GM19397 (cell line): ENCODE results near the gene KIF26A.

Experiments used
- ATAC-seq: cut with Tn5 transposase; IDR thresholded peaks from one replicate; pipeline ENCODE4 v1.9.1; 2021; ENCODE audit warnings: mild to moderate bottlenecking, moderate library complexity; ENCODE audit not compliant: unreplicated experiment

The KIF26A gene

DNA sequence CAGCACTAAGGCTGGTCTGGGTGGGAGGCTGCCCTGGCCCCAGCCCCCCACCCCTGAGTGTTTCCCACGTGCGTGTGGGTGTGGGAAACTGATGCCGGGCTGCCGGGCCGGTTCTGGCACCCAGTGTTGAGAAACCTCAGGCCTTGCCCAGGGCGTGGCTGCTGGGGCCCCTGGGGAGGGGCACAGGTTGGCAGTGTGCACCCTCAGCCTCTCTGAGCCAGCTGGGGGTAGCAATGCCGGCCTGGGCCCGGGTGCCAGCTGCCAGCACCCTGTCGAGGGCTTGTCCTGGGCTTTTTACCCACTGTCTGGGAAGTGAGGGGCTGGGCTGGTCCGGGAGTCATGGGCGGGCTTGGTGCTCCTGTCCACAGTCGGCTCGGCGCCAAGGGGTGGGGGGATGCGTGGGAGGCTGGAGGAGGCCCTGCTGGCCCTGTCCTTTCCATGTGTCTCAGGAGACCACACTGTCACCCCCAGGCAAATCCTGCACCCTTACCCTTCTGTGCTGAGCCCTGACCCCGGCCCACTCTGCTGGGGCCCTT is 37.2 kb upstream of the KIF26A start:
- ATAC-seq: no peak

DNA sequence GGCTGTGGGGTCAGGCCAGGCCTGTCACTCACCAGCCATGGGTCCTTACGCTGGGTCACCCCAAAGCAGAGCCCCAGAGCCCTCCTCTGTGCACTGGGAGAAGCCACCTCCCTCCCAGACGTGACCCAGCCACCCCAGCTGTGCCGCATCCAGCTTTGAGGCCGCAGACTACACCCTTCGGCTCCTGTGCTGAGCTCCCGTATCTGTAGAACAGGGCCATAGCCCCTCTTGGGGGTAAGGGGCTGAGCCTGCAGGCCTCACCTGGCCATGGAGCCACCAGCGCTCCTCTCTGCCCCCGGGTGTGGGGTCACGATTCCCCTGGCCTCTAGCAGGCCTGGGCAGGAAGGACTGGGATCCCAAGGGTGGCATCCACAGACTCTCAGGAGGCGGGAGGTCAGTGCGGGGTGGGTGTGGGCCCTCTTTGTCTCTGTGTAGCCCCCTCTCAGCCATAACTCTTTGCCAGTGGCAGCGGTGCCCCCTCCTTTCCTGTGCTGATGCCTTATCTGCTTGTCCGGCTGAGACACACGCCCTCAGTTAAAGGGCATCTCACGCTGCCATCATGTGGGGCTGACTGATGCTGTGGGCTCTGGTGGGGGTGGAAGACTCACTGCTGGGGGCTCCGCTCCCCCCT is 36.6 kb upstream of the KIF26A start:
- no peak for ATAC-seq

DNA sequence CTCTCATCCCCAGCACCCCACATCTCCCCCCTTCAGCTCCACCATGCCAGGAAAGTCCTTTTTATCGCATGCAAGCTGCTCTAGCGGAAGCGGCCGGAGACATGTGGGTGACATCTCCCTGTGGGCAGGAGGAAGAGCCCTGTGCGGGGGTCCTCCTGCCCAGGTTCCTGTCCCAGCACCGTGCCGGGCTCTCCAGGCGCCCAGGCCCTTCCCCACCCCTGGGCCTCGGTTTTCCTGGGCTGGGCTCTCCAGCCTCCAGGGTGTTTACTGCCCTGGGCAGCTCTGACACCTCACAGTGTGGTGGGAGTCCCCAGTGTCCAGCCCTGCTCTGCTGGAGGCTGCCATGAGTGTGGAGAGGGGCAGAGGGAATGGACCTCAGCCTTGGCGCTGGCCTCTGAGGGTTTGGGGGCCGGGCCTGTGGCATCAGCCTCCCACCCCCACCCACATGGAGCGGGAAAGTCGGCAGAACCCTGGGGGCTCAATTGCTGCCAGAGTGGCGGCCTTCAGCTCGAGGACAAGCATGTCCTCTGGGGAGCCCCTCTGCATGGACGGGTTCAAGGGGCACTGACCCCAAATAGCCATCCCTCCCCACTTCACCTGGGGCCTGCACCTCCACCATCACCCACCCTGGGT is 36.0 kb upstream of the KIF26A start:
- ATAC-seq: no peak

DNA sequence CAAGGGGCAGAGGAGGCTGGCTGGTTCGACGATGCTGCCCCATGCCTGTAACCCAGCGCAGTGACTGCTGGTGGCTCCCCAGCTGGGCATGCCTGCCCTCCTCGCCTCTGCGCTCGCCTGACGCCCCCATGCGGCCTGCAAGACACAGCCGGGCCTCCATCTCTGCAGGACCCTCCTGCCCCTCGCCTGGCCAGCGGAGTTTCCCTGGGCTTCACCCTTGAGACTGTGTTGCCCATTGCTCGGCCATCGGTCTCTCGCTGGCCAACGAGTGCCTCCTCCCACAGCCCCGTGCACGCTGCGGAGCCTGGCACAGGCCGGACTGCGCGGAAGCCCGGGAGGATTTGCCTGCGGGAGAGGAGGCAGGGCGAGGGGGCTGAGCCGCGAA is 35.3 kb upstream of the KIF26A start:
- no peak for ATAC-seq

DNA sequence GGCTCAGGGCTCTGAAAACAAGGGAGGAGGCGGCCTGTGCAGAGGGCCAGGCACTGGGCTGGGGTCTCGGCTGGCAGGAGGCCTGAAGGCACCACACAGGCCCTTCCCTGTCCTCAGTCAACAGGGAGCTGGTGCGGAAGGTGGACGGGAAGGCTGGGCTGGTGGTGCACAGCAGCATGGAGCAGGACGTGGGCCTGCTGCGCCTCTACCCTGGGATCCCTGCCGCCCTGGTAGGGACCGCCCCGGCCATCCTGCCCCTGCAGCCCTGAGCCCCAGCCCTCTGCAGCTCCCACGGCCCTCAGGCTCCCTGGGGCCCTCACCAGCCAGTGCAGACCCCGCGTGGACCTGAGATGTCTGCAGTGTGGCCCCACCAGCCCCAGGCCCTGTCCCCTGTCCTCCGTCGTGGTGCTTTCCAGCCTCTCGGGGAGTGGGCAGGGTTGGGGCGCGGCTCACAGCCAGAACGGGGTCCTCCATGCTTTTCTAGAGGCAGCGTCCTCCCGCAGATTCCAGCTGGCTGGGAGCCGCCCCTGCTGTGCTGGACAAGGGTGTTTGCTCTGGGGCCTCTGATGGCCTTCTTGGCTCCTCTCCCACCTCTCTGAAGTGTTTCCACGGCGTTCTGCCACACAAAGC is 34.8 kb upstream of the KIF26A start:
- no peak for ATAC-seq

DNA sequence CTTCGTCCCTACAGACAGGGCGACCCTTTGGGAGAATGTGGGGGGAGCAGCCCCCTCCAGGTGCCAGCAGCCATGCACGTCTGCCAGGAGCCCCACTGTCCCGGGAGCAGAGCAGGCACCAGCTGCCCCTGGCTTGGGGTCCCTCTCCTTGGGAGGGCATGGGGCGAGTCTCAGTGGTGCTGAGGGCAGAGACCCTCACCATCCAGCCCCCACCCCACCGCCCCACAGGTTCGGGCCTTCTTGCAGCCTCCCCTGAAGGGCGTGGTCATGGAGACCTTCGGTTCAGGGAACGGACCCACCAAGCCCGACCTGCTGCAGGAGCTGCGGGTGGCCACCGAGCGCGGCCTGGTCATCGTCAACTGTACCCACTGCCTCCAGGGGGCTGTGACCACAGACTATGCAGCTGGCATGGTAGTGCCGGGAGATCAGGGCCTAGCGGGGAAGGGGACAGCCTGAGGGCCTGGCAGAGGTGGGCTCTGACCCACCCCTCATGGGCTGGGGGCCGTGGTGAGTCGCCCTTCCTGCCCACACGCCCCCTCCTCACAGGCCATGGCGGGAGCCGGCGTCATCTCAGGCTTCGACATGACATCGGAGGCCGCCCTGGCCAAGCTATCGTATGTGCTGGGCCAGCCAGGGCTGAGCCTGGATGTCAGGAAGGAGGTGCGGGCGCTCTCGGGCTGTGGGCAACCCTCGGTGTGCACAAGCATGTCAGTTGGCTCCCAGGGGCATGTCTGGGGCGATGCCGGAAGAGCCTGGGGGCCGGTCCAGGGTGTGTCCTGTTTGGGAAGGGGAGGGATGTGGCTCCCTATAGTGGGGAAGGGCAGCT is 34.1 kb upstream of the KIF26A start:
- no peak for ATAC-seq

DNA sequence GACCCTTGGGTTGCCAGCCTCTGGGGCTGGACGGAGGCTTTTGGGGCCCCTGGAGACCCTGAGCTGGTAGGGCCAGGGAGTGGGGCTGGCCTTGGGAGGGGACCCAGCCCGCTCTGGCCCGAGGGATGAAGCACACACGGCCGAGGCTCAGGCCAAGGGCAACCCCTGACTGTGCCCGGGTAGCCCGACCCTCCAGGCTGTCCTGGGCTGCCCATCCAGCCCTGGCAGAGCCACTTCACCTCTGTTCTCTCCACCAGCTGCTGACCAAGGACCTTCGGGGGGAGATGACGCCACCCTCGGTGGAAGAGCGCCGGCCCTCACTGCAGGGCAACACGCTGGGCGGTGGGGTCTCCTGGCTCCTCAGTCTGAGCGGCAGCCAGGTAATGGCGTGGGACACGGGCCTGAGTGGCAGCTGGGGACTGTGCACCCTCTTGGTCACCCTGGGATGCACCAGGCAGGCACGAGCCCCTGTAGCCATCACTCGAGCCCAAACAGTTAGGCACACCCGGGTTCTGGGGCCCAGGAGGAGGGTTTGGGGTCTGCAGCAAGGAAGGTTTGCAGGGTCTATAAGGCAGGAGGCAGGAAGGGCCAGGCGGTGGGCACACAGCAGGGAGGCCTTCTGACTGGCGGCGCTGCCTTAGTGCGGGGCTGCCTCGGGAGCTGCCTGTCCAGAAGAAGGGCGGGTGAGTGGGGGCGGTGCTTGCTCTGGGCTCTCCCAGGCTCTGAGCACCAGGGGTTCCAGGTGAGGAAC is 33.1 kb upstream of the KIF26A start:
- ATAC-seq: no peak

DNA sequence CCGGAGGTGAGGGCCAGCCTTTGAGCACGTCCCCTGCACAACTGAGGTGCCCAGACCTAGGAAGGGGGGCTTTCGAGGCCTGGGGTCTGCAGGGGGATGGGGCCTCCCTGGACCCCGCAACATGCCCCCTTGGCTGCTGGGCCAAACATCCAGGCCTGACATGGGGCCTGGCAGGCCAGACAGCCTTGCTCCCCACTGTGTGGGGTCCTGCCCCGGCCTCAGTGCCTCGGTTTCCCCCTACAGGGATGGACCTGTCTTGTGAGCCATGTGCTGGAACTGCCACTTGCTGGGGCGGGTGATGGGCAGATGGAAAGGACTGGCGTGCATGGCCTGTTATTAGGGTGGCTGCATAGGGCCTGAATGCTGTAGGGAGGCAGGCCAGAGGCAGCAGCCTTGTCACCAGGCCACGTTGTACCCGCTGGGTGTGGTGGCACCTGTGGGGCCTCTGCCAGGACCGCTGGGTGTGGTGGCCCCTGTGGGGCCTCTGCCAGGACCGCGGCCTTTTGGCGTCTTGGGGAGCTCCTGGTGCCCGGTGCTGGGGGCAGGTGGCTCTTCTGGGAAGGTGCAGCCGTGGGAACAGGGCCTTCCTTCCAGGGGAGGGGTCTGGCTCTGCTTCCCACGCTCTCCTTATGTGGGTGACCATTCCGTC is 32.4 kb upstream of the KIF26A start:
- no peak for ATAC-seq

DNA sequence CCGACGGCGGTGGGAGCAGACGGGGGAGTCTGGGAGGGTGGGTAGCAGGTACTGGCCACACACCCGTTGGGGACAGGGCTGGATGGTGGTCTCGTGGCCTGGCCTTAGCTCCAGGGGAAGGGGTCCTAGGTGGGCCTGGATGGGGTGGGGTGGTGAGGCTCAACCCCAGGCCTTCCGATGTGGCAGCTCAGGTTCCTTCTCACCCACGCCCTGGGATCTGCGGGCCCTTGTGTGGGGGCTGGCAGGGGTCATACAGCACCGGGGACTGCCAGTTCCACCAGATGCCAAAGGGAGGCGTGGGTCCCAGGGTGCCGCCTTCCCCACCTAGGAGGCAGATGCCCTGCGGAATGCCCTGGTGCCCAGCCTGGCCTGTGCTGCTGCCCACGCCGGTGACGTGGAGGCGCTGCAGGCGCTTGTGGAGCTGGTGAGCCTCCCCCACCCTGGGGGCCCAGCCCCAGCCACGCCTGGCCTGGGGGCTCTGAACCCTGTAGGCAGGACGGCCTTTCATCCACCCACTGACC is 31.9 kb upstream of the KIF26A start:
- no peak for ATAC-seq

DNA sequence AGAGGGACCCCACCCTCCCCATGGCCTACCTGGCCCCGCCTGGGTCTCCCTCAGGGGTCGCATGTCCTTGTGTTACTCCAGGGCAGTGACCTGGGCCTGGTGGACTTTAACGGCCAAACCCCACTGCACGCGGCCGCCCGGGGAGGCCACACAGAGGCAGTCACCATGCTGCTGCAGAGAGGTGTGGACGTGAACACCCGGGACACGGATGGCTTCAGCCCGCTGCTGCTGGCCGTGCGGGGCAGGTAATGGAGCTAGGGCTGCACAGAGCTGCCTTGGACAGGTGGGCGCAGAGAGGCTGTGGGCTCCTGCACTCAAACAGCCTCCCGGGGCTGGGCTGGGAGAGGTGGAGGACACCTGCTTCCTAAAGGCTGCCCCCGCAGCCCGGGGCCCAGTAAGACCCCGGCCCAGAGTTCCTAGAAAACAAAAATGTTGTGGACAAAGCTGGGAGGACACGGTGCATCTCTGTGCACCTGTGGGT is 31.2 kb upstream of the KIF26A start:
- no peak for ATAC-seq

DNA sequence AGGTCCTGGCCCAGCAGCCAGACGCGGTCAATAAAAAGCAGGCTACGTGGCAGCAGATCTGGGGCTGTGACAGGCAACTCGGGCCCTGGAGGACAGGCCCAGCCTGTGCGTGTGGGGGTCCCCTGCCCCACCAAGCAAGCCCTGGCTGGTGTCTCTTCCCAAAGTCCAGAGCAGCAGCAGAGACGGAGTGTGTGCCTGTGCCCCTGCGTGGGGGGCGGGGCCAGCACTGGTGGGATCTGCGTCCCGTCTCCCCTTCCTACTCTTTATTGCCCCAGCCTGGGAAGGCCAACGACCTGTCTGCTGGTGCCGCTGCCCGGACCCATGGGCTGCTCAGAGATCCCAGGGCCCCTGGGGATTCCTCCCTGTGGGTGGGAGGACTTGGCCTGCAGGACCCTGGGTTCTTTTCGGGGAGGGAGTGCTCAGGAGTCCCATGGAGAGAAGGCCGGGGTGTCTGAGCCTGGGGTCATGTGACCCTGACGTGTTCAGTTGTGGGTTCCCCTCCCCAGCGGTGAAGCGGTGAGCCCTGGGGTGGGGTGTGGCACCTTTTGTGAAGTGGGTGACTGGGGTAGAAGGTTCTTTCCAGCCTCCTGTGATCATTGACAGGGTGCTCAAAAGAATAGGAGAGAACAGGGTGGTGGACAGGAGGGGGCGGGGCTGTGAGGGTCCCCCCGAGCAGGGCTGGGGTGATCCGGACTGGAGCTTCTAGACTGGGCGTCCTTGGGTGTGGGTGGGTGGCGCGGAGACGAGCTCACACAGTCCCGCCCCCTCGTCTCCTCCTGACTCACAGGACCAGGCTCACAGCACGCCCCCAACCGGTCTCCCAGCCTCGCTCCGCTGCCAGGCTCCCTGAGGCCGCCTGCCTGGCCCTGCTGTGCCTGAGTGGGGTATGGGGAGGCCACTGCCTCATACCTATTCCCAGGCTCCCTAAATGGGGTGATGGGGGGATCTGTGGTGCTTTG is 30.5 kb upstream of the KIF26A start:
- ATAC-seq: no peak

DNA sequence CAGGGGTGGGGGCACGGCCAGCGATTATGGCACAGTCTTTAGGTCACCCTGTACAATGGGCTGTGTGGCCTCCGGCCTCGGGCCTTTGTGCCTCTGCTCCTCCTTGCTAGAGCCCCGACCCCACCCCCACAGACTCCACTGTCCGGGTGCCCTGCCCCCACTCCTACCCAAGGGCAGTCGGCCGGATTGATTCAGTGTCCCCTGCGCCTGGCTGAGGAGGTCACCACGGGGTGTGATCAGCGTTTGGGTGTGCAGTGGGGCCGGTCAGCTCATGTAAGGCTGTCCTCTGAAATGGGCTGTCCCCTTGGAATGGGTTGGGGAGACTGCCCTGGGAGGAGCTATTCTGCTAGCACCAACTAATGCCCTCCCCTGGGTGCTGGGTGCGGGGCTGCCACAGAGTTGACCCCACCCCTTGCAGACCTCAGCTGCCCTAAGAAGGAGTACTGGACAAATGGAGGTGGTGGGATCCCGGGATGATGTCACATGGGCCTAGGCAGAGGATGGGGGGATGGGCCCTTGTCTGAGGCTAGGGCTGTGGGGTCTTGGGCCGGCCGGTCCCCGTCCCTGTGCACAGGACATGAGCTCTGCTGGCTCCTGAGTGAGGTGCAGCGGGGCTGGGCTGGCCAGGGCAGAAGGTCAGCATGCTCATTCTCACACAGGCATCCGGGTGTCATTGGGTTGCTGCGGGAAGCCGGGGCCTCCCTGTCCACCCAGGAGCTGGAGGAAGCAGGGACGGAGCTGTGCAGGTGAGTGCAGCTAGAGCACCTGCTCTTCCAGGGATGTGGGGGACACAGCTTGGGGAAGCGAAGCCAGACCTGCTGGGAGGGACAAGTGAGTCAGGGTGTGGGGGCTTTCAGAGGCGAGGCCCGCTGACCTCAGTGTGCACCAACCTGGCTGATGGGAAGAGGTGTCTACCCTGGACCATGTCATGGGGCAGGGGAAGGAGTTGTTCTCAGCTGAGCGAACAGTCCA is 29.5 kb upstream of the KIF26A start:
- ATAC-seq: no peak

DNA sequence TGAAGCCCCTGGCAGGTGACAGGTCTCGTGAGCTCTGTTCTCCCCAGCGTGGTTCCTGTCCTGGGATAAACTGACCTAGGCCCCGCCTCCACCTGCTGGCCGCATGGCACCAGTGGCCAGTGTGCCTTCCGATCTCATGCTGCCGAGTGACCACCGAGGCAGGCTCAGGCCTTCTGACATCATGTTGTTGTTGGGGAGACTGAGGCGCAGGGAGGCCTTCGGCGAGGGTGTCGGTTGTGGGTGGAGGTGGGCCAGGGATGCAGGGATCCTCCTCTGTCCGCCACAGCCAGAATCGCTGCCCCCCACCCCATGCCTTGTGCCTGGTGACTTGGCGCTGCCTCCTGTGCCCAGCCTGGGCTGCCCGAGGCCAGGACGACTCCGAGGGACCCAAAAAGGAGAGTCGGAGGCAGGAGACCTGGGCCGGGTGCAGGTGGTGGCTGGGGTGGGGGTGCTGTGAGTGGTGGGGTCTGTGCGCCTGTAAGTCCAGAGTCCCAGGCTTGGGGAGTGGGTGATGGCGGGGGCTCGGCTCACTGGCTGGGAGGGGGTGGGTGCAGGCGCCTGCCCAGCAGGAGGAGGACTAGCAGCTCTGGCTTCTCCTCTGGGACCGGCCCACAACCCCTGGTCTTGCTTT is 28.5 kb upstream of the KIF26A start:
- no peak for ATAC-seq

DNA sequence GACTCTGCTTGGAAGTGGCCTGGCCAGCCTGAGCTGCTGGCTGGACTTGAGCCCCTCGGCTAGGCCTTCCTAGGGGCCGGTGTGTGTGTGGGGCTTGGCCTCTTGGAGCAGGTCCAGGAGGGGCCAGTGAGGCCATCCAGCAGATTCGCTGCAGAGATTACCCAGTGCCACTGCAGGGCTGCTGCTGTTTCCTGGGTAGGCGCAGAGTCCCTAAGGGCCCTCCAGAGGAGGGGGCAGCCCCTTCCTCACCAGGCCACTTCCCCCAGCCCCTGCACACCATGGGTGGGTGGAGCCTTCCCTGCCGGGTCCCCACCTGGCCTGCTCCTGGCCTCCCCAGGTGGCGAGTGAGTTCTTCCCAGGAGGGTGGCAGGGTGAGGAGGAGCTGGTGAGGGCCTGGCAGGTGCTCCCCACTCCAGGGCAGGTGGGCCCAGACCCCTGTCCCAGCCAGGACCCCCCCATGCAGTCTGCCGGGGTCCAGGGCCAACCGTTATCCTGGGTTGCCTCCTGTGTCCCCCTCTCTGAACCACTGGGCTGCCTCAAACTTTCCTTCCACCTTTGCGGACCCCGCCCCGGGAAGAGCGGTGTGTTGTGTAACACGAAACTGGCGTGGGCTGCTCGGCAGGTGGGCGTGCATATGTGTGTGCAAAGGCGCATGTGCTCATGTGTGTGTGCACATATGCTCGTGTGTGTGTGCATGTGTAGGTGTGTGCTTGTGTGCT is 27.7 kb upstream of the KIF26A start:
- no peak for ATAC-seq

DNA sequence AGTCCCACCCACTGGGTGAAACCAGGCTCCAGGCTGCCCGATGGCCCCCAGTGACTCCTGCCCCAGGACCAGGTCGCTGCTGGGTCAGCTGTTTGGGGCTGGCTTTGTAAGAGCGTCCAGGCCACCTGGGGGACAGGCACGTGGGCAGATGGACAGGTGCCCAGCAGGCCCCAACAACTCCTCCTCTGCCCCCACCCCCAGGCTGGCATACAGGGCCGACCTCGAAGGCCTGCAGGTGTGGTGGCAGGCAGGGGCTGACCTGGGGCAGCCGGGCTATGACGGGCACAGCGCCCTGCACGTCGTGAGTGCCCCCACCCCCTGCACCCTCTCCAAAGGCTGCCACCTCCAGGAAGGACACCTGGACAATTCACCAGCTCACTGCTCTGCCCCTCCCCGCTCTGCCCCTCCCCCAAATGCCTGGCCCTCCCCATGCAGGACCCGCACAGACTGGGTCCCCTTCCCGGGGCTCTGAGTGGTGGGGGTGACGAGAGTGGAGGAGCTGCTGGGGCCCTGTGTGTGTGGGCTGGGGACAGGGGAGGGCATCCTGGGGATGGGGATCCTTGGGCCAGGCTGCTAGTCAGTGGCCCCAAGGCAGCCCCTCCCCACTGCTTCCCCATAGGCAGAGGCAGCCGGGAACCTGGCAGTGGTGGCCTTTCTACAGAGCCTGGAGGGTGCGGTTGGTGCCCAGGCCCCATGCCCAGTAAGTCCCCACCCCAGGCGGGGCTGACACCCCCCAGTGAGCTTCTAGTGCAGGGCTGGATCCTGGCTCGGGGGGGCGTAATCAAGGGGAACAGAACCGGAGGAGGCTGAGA is 26.9 kb upstream of the KIF26A start:
- no peak for ATAC-seq

DNA sequence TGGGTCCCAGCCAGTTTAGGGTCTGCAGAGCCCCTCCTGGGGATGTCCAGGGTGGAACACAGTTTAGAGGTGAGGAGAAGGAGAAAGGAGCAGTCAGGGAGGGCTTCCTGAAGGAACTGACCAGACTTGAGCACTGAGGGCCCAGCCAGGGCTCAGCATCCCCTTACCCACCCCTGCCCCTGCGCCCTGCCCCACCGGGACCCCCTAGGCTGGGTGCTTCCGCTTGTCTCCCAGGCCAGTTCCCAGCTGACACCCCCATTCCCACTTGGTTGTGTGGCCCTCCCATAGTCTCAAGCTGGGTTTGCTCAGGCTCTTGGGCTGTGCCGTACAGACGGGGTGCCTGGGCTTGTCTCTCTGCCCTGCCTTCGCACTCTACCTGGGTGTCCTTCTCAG is 26.3 kb upstream of the KIF26A start:
- ATAC-seq: no peak
